Neural cell (in vitro differentiated cells): Measurements from ENCODE around the gene PRICKLE2.

Experiments
- EP300 ChIP-seq: fragments of 450-650 bp; conservative IDR thresholded peaks from 2 replicates; pipeline ENCODE4 v1.6.1; 2014; ENCODE audit warnings: antibody characterized with exemption, mild to moderate bottlenecking, moderate library complexity; ENCODE audit not compliant: poor library complexity, severe bottlenecking
- MXI1 ChIP-seq: fragments of 450-650 bp; conservative IDR thresholded peaks from 2 replicates; pipeline ENCODE4 v1.6.1; 2014; ENCODE audit warnings: antibody characterized with exemption, mild to moderate bottlenecking; ENCODE audit not compliant: poor library complexity, severe bottlenecking
- TAF1 ChIP-seq: IDR thresholded peaks from 2 replicates; pipeline ENCODE4 v1.6.1; 2012; ENCODE audit warnings: low read depth
- TF ChIP-seq, protein P1 (sequence below): fragments of 450-650 bp; IDR thresholded peaks from 2 replicates; pipeline ENCODE4 v1.5.1; 2014; ENCODE audit warnings: antibody characterized with exemption, mild to moderate bottlenecking, moderate library complexity; ENCODE audit not compliant: poor library complexity, severe bottlenecking

DNA sequence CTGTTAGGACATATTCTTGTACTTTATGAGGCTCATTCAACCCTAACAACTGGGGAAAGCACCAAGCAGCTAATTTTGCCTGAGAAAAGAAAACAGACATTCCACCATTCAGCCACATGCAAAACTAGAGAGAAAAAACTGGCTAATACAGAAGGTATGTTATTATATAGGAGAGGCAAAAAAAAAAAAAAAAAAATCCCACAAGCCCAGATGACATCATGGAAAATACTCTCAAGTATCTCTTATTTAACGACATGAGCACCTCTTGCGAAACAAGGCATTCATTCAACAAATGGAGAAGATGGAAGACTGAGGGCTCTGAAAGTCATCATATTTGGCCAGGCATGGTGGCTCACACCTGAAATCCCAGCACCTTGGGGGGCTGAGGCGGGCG is 61.5 kb downstream of the PRICKLE2 start:
- TF ChIP-seq MXI1 (no peak), EP300 (no peak), TAF1 (no peak)
- TF ChIP-seq, protein P1, sequence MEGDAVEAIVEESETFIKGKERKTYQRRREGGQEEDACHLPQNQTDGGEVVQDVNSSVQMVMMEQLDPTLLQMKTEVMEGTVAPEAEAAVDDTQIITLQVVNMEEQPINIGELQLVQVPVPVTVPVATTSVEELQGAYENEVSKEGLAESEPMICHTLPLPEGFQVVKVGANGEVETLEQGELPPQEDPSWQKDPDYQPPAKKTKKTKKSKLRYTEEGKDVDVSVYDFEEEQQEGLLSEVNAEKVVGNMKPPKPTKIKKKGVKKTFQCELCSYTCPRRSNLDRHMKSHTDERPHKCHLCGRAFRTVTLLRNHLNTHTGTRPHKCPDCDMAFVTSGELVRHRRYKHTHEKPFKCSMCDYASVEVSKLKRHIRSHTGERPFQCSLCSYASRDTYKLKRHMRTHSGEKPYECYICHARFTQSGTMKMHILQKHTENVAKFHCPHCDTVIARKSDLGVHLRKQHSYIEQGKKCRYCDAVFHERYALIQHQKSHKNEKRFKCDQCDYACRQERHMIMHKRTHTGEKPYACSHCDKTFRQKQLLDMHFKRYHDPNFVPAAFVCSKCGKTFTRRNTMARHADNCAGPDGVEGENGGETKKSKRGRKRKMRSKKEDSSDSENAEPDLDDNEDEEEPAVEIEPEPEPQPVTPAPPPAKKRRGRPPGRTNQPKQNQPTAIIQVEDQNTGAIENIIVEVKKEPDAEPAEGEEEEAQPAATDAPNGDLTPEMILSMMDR = no peak
